Measurements from ENCODE around the gene MAD1L1.

MAD1L1 gene

DNA sequence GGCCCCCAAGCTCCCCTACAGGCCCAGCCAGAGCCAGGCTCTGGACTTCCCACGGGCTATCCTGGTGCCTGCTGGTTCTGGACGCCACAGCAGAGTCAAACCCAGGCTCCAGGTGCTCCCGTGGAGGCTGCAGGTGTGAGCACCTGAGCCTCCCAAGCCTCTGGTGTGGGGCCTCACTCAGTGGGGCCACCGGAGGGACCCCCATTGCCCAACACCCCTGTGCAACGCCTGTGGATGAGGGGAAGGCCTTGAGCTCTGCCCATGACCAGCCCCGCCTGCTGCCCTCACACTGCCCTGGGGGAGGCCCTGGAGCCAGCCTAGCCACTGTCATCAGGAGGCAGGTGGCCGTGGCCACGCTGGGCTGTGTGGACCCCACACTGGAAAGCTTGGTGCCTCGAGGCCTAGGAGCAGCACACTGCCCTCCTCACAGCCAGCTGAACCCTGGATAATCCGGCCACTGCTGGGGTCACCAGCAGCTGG is 229.3 kb downstream of the MAD1L1 start:
- H3K4me3 ChIP-seq (ENCODE audit: low read depth, low read length) = no peak overlapping the region
- TF ChIP-seq, protein P1, sequence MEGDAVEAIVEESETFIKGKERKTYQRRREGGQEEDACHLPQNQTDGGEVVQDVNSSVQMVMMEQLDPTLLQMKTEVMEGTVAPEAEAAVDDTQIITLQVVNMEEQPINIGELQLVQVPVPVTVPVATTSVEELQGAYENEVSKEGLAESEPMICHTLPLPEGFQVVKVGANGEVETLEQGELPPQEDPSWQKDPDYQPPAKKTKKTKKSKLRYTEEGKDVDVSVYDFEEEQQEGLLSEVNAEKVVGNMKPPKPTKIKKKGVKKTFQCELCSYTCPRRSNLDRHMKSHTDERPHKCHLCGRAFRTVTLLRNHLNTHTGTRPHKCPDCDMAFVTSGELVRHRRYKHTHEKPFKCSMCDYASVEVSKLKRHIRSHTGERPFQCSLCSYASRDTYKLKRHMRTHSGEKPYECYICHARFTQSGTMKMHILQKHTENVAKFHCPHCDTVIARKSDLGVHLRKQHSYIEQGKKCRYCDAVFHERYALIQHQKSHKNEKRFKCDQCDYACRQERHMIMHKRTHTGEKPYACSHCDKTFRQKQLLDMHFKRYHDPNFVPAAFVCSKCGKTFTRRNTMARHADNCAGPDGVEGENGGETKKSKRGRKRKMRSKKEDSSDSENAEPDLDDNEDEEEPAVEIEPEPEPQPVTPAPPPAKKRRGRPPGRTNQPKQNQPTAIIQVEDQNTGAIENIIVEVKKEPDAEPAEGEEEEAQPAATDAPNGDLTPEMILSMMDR (IDR thresholded peaks at IDR 0.05; ENCODE audit: low read depth, low read length) = no peak
- in situ Hi-C loops (cut with HindIII; ENCODE audit: low sequenced_read_pairs) = no loop called here
- DNase-seq (ENCODE audit: low read depth, low spot score) = no peak

DNA sequence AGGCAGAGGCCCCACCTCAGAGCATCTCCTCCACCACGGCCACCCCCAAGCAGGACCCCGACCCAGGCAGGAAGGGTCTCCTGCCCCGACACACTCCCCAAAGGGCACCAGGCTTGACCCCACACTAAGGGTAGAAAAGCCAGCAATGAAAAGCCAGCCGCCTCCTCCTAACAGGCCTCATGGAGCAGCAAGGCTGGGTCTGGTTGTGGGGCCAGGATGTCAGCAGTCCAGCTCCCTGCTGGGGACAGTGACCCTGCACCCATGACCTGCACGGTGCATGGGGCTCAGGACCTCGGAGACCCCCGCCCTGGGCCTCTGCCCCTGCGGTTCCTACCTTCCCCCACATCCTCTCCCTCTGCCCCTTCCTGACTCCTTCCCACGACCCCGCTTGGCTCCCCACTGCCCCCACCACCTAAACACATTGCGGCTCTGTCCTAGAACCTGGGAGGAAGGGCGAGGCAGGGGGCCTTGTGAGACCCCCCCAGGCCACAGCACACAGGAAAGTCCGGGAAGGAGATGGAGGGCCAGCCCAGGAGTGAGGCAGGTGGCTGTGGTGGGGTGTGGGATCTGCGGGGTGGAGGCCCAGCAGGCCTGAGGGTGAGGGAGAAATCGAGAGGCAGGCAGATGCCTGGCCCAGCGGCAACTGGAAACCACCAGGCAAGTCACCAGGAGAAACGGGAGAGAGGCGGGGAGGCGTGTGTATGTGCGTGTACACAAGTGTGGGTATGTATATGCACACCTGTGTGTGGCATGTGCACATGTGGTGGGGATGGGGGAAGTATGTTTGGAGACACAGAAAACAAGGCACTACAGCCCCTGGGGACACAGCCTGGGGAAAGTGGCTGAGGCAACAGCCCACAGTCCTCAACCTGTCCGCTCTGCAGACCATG is 229.9 kb downstream of the MAD1L1 start:
- no peak overlapping the region for H3K4me3 ChIP-seq (ENCODE audit: low read depth, low read length)
- in situ Hi-C loops (cut with HindIII; ENCODE audit: low sequenced_read_pairs) = no loop called here
- TF ChIP-seq, protein P1 (IDR thresholded peaks at IDR 0.05; ENCODE audit: low read depth, low read length) = no peak
- DNase-seq (ENCODE audit: low read depth, low spot score) = no peak

DNA sequence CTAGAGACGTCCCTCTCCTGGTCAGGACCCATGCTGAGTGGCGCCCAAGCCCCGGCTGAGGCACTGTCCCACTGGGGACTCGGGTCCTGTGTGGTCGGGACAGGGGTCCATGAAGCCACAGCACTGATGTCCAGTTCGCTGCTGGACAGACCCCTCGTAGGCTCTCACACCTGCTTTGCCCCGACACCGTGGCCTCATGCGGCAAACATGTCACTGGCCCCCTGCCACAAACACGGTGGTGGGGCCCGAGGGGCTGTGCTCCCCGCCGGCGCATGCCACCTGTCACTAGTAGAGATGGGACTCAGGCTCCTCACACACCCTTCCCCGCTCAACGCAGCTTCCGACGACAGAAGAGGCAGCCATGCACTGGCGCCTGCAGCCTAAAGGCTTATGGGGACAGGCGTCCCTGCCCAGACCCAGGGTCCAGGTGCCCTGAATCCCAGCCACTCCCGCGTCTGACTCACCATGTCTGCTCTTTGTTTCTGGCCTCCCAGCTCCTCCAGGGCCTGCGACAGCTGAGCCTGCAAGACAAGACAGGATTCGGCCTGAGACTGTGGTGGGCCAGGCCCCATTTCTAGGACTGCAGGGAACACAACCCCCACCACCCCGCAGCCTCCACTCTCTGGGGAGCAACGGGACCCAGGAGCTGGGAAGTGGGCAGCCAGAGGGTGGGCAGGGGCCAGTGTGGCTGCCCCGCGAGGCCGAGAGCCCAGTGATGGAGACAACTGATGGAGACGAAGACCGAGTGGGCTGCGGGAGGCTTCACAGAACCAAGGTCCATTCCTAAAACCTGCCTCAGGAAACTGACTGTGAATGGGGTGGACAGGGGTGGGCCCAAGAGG is 230.9 kb downstream of the MAD1L1 start:
- no peak for DNase-seq (ENCODE audit: low read depth, low spot score)
- TF ChIP-seq, protein P1 (IDR thresholded peaks at IDR 0.05; ENCODE audit: low read depth, low read length) = no peak
- in situ Hi-C loops (cut with HindIII; ENCODE audit: low sequenced_read_pairs) = no loop called here
- no peak overlapping the region for H3K4me3 ChIP-seq (ENCODE audit: low read depth, low read length)

DNA sequence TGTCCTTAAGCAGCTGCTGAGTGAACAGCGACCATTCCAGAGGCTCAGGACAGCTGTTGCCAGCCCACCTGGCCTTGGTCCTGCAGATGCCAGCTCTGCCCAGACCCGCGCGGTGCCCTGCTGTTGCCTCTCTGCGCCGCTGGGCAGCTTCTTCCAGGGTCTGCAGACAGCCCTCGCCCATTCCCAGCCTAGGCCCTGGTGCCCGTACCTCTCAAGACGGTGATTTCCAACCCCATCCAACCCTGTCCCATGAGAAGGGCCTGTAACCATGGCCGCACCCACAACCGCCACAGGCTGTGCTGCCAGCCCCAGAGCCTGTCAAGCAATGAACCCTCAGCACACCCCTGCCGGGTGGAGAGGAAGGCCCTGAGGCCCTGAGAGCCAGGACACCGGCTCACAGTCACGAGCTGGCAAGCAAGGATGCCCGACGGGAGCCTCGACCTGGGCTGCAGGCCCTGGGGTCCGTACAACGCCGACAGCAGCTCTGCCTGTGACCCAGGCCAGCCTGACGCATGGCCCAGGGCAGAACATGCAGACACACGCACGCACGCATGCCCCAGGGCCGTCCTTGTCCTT is 231.9 kb downstream of the MAD1L1 start:
- TF ChIP-seq, protein P1 (IDR thresholded peaks at IDR 0.05; ENCODE audit: low read depth, low read length) = no peak
- no peak overlapping the region for H3K4me3 ChIP-seq (ENCODE audit: low read depth, low read length)
- no peak for DNase-seq (ENCODE audit: low read depth, low spot score)
- in situ Hi-C loops (cut with HindIII; ENCODE audit: low sequenced_read_pairs) = no loop called here

DNA sequence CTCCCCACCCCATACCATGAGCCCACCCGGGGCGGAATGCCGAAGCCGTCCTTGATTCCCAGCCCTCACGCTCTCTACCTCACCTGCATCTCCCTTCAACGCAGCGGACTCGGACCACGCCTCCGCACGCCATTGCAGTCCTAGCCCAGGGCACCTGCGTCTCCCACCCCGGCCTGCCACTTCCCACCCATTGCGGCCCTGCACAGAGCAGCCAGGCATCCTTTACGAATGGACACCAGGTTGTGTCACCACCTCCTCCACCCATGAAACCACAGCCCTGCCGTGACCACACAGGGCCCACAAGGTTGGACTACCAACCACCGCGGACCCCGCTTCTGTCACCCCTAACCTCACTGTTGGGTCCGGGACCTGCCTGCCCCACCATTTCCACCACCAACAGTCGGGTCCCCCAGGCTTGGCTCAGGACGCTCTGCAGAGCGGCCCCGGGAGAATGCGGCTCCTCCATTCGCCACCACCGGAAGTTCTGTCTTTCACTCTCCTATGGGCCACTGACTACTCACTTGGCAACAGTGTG is 232.5 kb downstream of the MAD1L1 start:
- no peak overlapping the region for H3K4me3 ChIP-seq (ENCODE audit: low read depth, low read length)
- in situ Hi-C loops (cut with HindIII; ENCODE audit: low sequenced_read_pairs) = no loop called here
- TF ChIP-seq, protein P1 (IDR thresholded peaks at IDR 0.05; ENCODE audit: low read depth, low read length) = no peak
- no peak for DNase-seq (ENCODE audit: low read depth, low spot score)
